Lung microvascular endothelial cell (primary cell): ENCODE results near the gene EEF1AKMT1. TPM values are rescaled to one million over a fixed set of nuclear protein-coding genes. Genes with fewer than 3 reads are reported as not detected.

Experiments used
- DNase-seq, 2 donors: peaks; one replicate each; pipeline versions ENCODE4 v3.0.0 to v3.0.0-alpha.2; 2010; ENCODE audit warnings: low read depth in 2 of 2
- total RNA-seq: library from RNA; depleted of rRNA; stranded (reverse); fragments of >200 nt; gene quantifications from 2 replicates; pipeline ENCODE4 v1.2.1, GENCODE V29; 2014

EEF1AKMT1 gene
- total RNA-seq, 1 donor from 2014 or later = 10.5 TPM

DNA sequence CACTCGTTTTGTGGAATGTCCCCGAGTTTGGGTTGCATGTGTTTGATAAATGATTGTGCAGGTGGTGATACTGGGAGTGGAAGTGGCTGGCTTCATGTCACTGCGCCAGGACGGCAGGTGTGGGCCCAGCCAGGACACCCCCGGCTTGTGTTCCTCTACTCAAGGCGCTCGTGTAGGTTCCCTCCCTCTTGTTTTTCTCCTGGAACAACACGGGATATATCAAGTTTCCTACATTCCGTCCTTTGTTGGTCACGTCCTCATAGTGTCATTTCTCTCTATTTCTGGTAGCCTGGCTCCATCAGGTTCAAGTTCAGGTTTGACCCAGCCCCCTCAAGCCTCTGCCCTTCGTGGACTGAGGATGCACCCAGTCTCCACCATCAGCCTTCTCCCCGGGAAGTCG, 54.0 kb downstream of the EEF1AKMT1 start:
- no peak for DNase-seq

DNA sequence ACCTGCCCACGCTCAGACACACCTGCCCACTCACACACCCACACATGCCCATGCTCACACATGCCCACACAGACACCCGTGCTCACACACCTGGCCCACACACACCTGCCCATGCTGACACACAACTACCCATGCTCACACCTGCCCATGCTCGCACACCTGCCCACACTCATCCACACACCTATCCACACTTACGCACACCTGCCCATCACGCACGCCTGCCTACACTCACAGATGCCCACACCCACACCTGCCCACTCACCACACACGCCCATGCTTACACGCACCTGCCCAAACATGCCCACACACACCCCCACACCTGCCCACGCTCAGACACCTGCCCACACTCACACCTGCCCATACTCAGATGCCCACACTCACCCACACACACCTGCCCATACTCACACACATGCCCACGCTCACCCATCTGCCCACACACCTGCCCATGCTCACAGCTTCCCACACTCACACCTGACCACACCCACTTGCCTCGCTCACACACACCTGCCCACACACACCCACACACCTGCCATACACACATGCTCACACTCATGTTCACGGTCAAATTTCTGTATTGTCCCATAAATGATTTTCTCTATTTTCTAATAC, 54.7 kb downstream of the EEF1AKMT1 start:
- DNase-seq = no peak

DNA sequence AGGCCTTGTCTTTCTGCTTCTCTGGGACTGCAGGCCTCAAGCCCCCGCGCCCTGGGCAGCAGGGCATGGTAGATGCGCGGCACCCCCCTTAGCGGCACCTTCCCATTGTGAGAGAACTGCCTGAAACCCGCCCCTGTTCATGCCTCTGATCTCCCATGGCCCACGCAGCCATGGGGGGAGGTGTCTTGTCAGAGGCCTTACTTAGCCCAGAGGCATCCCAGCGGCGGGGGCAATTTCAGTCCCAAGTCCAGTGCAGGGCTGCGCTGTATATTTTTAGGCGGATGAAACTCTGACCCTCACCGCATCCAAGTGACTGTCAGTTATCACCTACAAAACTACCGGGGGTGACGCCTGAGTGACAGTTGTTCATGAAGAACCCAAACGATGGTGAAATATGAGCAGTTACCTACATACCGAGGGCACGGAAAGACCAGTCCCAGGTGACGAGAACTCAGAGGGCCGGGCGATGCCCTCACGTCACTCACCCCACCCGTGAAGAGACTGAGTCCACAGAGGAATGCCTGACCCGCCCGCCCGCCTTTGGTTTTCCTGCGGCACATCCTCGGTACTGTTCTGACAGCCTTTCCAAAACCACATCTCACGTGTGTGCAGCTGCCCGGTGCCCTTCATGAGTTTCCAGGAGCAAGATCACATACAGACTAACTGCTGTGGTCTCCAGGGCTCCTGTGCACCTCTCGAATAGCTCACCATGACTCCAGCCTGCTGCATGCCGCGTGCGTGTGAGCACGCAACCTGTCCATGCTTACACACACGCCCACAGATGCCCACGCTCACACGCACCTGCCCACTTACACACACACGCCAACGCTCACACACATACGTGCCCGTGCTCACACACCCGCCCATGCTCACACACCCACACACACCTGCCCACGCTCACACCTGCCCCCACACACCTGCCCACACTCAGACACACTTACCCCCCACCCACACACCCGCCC, 55.9 kb downstream of the EEF1AKMT1 start:
- no peak for DNase-seq

DNA sequence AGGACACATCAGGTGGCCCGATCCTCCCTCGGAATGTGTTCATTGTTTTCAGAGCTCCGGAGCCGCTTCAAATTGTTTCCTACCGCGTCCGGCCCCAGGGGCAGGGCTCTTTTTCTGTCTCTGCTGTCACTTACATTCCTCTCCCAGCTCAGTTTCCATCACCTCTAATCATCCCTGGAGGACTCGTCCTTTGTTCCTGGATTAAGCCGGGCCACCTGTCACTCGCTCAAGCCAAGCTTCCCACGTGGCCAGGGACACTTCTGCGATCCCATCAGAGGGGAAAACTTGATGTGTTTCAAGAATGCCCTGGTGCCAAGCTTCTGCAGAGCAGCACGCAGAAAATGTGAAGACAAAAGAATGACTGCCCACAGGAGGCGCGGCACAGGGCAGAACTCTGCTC, 56.8 kb downstream of the EEF1AKMT1 start:
- no peak for DNase-seq

DNA sequence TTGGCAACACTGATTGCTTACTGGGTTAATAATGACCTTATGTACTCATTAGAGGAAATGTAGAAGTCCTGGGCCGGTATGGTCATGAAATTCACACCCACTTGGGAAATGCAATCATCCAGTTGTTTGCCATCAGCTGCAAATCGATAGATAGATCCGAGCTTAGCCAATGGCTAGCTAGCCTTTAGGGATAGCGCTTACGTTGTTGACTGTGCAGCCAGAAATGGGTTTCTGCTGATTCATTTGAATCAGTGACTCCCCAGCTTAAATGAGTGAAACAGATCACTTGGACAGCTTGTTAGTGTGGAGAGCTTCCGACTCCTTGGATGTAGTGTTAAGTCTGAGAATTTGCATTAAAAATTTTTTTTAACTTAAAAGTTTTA, 58.4 kb downstream of the EEF1AKMT1 start:
- peak in 1 of 2 donors; percentile 41 for DNase-seq

DNA sequence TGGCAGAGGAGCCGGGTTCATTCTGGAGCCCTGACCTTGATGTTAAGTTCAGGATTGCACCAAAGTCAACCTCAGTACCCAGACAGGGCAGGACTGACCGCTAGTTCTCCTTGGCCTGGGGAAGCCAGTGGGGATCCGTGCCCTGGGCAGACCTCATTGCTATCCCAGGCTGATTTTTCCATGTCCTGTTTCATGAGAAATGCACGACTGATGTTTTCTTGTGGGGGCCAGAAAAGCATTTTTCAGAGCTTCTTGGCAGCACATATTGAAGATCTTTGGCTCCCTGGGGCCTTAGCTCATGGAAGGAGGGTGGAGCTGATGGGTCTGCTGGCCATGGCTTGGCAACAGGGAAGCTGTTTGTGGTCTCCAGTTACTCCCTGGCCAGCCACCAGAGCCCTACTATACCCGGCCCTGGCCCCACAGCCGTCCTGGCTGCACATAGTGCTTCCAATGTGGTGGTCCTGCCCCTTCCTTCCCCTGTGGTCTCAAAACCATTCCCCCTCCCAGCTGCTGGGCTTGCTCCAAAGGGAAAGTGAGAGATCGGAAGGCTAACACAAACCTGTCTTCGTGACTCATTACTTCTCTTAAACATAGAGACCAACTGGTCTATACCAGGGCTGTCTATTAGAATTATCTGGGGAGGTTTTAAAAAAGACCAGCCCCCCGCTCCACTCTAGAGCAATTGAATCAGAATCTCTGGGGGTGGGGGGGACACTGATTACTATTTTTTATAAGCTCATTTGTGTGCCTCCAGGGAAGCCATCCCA, 59.0 kb downstream of the EEF1AKMT1 start:
- DNase-seq = peak; percentile 64 to 94

DNA sequence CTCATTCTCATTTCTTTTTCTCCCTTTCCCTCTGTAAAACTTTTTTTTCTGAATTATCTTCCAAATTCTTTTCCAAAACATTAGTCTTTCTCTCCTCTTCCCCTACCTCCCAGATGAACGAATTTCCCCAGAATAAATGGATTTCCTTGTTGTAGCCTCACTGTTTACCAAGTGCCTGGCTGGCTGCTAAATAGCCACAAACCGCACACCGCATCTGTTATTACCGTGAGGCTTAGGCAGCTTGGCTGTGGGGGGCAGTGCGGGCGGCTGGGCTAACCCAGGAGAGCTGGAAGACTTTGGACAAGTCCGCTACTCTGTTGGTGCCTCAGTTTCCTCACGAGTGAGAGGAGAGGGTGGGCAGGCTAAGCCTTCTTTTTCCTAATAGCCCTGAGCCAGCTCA, 59.6 kb downstream of the EEF1AKMT1 start:
- peak in 1 of 2 donors; percentile 26 for DNase-seq

DNA sequence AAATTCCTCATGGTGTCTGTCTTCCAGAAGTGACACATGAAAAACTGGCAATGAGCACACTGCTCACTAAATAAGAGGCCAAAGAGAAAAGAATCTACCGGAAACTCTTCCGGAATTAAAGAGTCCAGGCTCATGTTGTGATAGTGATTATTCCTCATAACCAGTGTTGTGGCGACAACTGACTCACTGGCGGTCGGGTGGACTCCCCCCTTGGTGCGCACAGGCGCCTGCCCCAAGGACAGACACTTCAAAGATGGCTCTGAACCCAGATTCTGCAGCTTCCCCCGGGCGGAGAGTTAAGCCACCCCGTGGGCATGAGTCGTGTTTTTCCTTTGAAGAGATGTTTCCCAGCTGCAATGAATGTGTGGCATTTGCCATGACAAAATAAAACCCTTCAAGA, 60.0 kb downstream of the EEF1AKMT1 start:
- peak; percentile 61 to 81 for DNase-seq

DNA sequence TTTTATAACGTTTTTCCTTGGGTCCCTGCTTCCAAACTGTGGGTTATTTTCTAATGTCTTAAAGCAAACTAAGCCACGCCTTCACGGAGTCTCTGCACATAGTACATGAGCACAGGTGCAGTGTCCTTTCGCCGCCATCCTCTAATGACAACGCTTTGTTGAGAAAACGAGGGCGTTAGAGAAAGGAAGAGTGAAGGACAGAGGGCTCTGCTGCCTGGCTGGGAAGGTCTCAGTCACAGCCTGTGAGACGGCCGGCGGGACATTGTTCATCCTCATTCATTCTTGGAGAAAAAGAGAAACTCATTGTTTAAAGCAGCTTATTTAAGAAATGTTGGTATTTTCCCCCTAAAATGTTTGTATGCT, 60.8 kb downstream of the EEF1AKMT1 start:
- peak in 1 of 2 donors; percentile 13 for DNase-seq

DNA sequence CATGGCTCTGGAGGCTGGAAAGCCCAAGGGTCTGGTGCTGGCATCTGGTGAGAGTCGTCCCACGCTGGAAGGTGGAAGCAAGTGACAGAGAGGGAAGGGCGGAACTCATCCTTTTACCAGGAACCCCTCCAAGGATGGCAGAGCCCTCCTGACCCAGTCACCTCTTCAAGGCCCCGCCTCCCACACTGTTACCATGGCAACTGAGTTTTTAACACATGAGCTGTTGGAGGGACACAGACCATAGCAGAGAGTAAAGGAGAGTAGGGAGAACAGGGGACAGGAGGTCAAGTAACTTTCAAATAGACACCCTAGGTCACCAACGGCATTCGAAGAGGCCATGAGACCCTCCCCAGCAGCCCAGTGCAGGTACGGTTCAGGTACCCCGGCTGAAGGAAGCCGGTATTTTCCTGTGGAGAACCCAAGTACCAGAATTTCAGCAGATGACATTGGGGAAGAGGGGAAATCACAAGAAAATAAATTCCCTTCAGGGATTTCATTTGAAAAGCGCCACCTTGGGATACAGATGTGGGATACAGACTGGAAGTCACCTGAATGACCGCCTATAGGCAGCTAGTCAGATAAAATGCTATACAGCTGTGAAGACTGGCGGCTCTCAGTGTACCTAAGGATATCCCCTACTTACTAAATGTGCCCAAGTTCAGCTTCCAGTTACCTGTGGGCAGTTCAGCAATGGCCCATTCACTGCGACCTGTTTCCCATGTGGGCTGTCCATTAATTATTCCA, 62.3 kb downstream of the EEF1AKMT1 start:
- DNase-seq = peak in 1 of 2 donors; percentile 35

DNA sequence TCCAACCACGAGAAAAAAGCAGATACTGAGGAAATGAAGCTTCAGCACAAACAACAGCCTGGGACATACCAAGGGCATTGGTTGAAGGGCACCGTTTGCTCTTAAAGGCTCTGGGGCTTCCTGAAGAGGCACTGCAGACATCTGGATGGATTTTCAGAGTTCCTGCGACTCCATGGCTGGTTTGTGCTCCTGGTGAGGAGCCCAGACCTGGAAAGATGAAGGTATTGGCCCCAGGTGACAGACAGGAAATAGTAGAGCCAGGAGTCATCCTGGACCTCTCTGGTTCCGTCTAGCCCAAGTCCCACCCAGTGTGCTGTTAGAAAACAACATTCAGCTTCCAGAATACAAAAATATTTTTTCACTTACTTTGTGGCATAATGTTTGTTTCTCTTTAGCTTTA, 64.0 kb downstream of the EEF1AKMT1 start:
- DNase-seq = peak in 1 of 2 donors; percentile 9

DNA sequence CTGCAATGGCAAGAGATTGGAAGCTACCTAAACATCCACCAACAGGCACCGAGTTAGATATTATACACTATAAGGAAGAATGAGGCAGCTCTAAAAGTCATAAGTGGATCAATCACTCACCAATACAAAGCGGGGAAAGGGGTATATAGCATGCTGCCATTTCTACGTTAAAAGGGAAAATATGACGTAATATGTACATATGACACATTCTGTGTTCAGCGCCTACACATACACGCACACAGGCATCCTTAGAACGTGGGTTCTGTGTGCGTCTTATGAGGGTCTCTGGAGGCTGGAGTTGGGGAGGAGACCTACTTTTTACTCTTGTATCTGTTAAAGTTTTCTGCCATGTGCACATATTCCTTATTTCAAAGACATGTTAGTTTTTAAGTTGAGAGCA, 64.4 kb downstream of the EEF1AKMT1 start:
- peak in 1 of 2 donors; percentile 24 for DNase-seq

DNA sequence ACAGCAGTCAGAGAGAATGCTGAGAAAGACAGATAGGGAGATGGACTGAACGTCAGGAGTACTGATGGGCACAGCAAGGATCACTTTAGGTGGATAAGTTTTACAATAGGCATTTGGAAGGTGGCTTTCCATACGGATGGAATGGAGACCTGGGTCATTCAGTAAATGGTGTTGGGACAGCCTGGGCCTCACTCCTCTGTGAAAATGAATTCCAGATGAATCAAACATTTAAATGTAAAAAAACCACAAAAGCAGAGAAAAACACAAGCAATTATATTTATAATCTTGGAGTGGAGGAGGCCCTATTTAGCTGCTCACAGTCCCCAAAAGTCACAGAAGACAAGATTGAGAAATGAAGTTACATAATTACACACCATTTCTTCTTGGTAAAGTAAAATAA, 65.5 kb downstream of the EEF1AKMT1 start:
- no peak for DNase-seq

DNA sequence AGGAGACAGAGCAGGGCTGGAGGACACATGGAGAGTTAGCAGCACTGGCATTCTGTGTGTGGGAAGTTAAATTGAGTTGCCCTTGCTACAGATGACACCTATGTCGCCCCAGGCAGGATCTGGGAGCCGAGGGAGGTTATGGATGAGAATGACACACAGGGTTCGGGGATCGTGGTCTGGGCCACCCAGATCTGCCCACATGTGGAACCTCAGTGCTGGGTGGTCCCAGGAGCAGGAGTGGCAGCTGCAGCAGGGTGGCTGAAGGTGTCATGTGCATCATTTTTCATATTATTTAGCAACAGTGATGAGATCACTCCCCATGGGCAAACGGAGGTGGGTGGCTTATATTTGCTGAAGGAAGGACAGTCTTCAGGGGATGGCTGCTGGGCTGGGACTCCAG, 67.1 kb downstream of the EEF1AKMT1 start:
- no peak for DNase-seq

DNA sequence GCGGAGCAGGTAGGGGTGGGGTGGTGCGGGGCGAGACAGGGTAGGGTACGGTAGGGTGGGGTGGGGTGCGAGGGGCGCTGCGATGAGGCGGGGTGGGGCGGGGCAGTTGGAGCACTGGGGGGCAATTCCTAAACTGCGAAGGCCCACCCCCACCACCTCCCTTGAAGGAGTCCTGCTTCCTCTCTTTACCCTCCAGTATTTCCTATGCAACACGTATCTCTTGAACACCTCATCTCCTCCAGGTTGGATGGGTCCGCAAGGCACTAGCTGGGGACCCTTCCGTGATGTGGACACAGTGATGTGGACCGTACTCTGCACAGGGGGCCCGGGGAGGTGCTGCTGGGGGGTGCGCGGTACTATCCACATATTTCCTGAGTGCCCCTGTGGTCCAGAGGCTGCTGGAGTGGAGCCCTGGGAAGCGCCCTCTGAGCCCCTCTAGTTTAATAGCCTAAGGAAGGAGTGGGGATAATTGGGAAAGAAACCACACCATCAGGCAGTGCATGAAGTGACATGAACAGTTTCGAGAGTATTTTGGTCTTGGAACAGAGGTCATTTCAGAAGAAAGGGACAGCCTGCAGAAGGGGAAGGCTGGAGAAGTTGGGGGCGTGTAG, 69.2 kb downstream of the EEF1AKMT1 start:
- DNase-seq = no peak

DNA sequence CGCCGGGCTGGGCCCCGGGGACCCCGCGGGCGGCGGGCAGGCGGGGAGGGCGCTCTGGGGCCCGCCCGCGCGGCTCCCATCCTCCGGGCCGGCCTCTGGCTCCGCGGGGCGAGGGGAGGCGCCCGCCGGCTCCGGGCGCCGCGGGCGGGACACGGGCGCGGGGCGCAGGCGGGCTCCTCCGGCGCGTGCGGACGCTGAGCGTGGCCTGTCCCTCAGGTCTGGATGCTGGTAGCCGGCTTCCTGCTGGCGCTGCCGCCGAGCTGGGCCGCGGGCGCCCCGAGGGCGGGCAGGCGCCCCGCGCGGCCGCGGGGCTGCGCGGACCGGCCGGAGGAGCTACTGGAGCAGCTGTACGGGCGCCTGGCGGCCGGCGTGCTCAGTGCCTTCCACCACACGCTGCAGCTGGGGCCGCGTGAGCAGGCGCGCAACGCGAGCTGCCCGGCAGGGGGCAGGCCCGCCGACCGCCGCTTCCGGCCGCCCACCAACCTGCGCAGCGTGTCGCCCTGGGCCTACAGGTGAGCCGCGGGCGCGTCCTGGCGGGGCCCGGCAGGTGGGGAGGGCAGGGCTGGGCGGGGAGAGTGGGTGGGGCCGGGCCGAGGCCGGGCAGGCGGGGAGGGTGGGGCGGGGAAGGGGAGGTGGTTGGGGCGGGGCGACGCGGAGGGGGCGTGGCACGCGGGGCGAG, 69.8 kb downstream of the EEF1AKMT1 start:
- peak; percentile 88 for DNase-seq

DNA sequence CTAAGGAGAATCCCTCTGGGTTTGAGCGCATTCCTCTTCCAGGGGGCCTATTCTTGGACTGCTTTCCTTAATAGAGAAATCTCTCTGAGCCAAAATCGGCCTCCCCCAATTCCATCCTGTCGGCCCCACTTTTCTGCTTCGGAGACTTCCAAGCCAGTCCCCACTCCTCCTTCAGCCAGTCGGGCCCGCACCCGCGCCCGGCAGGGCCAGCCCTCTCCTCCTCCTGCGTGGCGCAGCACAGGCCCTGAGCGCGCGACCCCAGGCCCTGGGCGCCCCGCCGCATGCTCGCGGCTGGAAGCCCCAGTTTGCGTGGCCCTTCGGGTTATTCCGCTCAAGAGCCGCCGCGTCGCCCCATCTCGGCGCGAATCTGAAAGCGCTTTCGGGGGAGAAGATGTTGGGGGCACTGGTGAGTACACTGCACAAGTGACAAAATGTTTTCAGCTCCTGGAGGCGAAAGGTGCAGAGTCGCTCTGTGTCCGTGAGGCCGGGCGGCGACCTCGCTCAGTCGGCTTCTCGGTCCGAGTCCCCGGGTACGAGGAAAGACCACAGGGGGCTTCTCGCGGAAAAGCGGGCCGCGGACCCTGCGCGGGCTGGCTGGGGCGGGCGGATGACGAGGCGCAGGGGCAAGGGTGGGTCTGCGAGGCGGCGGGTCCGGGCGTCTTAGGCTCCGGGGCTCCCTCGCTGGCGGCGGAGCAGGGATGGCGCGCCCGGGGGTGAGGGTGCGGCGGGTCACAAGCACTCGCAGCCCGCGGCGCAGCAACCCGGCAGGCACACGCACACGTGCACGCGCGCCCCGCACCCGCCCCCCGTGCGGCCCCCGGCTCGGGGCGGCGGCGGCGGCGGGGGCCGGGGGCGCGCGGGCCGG, 70.6 kb downstream of the EEF1AKMT1 start, which contains the start of gene IL17D:
Gene IL17D (plus strand): TSS at position 785 of the 865 bp plus-strand sequence. CDS start 303 bp downstream, outside the sequence.
- peak; percentile 29 to 36 for DNase-seq

DNA sequence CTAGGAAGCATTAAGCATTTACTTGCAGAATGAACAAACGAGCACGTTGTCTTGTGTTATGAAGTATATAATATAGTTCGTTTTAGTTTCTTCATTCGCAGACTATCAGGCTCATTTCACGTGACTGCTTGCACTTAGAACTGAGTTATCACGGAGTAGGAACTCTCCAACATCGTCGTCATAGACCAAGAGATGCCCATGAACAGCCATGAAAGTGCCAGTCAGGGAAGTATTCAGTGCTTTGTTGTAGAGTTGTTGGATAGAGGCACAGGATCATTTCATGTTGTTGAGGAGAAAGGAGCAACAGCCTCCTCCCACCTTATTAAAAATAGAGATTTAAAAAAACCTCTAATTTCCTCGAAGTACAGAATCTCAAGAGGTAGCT, 71.2 kb downstream of the EEF1AKMT1 start:
- DNase-seq = peak in 1 of 2 donors; percentile 16

DNA sequence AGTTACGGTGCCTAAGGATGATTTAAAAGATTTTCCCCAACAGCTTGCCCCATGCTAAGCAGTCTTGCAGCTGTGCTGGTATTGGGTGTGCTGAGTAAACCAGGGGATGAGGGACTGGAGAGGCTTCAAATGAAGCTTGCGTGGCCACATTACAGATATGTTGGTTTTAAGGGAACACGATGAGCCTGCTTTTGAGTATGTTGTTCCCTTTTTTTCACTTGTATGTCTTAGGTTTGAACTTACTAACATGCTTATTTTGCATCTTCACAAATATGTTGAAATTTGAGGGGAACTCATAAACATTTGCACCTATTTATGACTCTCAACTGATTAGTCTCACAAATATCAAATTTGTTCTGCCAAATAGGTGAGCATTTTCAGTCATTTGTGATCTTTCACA, 72.3 kb downstream of the EEF1AKMT1 start:
- no peak for DNase-seq
